Stomach smooth muscle (tissue), 2 donors: ENCODE measurements around the gene BCL2L15.

Experiments used
- H3K27ac ChIP-seq: one replicate; pipeline ENCODE4 v1.7.0; 2013; ENCODE audit warnings: mild to moderate bottlenecking, low read length, inconsistent platforms
- H3K27me3 ChIP-seq, 2 donors: one replicate each; pipeline ENCODE4 v1.7.0; 2013; ENCODE audit warnings: low read length in 2 of 2; ENCODE audit not compliant: insufficient read depth in 2 of 2, control insufficient read depth in 1 of 2
- H3K36me3 ChIP-seq, 2 donors: one replicate each; pipeline ENCODE4 v1.7.0; 2013; ENCODE audit warnings: low read length in 2 of 2; ENCODE audit not compliant: control insufficient read depth in 2 of 2, insufficient read depth in 2 of 2
- H3K4me1 ChIP-seq: one replicate; pipeline ENCODE4 v1.7.0; 2013; ENCODE audit warnings: low read length; ENCODE audit not compliant: control insufficient read depth, insufficient read depth
- H3K4me3 ChIP-seq, 2 donors: one replicate each; pipeline ENCODE4 v1.7.0; 2013; ENCODE audit warnings: low read length in 2 of 2
- H3K9ac ChIP-seq, 2 donors: one replicate each; pipeline ENCODE4 v1.7.0; 2013; ENCODE audit warnings: low read length in 2 of 2, mild to moderate bottlenecking in 1 of 2
- H3K9me3 ChIP-seq, 2 donors: one replicate each; pipeline ENCODE4 v1.7.0; 2013; ENCODE audit warnings: low read length in 2 of 2; ENCODE audit not compliant: control insufficient read depth in 2 of 2
- donor health status: healthy.
- donor health status: Pancreatic carcinoma.

BCL2L15 gene

DNA sequence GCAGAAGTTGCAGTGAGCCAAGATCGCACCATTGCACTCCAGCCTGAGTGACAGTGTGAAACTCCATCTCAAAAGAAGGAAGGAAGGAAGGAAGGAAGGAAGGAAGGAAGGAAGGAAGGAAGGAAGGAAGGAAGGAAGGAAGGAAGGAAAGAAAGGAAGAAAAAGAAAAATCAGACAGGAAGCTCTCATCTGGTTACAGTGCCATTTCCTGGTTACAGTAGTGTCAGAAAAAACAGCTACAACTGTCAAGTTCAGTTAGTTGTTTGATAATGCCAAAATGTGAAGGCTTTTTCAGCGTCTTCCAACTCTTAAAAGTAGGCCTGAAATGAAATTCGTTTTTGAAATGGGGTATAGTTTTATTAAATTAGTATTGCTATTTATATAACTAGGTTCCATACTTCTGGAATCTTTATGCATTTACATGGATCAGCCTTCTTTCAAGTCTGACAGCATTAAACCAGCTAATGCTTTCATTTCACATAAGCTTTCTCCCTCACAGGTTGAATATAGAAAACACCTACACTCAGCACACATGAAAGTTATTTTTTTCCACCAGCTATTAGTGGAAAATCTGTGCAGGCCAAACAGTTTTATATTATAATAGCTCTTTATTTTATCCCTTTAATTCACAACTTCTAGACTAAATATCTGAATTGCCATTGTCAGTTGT lies 37.1 kb downstream of the BCL2L15 start:
- no peaks in the 10 kb centered on the region for H3K4me1 ChIP-seq
- H3K9me3 ChIP-seq, result no peaks in the 10 kb centered on the region
- no peak overlapping the region for H3K4me3 ChIP-seq
- H3K27ac ChIP-seq, result no peak overlapping the region
- H3K27me3 ChIP-seq, result no peaks in the 10 kb centered on the region
- no peaks in the 10 kb centered on the region for H3K36me3 ChIP-seq
- H3K9ac ChIP-seq, result no peak overlapping the region

DNA sequence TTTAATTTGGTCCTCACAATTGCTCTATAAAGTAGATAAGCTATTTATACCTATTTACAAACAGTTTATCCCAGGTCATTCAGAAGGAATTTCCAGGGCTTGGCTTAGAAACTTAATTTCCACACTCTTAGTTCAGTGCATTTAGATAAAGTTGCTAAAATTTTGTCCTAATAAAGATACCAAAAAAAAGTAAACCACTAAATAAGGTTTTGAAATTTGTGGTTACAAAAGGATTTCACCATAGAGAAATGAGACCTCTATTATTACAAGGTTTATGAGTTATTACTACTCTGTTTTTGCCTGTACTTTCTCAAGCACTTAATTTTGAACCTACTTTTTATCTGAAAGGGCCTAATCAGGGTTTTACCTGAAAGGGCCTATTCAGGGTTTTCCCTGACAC lies 38.3 kb downstream of the BCL2L15 start:
- Histone ChIP-seq H3K27ac (no peak overlapping the region), H3K4me1 (no peaks in the 10 kb centered on the region), H3K4me3 (no peak overlapping the region), H3K36me3 (no peaks in the 10 kb centered on the region), H3K27me3 (no peaks in the 10 kb centered on the region), H3K9me3 (no peaks in the 10 kb centered on the region), H3K9ac (no peak overlapping the region)

DNA sequence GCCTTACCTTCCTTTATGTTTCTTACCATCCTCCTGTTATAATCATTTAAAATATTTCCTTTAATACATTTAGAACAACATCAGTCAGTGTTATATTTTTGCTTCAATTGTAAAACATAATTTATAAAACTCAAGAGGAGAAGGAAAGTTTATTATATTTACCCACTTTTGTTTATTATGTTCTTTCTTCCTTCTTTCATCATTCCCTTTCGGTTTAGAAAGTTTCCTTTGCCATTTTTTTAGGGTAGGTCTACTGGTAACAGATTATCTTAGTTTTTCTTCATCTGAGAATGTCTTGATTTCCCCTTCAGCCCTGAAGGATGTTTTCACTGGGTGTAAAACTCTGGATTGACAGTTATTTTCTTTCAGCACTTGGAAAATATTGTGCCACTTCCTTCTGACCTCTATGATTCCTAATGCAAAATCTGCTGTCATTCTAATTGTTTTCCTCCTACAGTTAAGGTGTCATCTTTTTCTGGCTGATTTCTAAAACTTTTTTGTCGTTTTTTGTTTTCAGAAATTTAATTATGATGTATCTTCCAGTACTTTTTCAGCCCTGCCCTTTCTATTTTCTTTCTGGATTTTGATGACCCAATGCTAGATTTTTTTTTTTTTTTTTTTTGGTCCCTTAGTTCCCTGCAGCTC lies 40.9 kb downstream of the BCL2L15 start:
- Histone ChIP-seq H3K27ac (no peak overlapping the region), H3K27me3 (no peaks in the 10 kb centered on the region), H3K9ac (no peak overlapping the region), H3K36me3 (no peaks in the 10 kb centered on the region), H3K9me3 (no peaks in the 10 kb centered on the region), H3K4me3 (no peak overlapping the region), H3K4me1 (no peaks in the 10 kb centered on the region)

DNA sequence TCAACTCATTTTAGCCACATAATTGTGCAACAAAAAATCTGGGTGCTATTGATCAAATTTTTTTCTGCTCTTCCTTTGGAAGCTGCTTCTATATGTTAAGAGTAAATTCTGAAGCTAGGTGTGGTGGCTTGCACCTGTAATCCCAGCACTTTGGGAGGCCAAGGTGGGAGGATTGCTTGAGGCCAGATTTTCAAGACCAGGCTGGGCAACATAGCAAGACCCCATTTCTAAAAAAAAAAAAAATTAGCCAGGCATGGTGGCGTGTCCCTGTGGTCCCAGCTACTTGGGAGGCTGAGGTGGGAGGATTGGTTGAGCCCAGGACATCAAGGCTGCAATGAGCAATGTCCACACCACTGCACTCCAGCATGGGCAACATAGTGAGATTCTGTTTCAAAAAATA lies 50.8 kb downstream of the BCL2L15 start:
- Histone ChIP-seq H3K9me3 (no peaks in the 10 kb centered on the region), H3K27ac (no peak overlapping the region), H3K27me3 (no peaks in the 10 kb centered on the region), H3K36me3 (no peaks in the 10 kb centered on the region), H3K9ac (no peak overlapping the region), H3K4me1 (no peaks in the 10 kb centered on the region), H3K4me3 (no peak overlapping the region)

DNA sequence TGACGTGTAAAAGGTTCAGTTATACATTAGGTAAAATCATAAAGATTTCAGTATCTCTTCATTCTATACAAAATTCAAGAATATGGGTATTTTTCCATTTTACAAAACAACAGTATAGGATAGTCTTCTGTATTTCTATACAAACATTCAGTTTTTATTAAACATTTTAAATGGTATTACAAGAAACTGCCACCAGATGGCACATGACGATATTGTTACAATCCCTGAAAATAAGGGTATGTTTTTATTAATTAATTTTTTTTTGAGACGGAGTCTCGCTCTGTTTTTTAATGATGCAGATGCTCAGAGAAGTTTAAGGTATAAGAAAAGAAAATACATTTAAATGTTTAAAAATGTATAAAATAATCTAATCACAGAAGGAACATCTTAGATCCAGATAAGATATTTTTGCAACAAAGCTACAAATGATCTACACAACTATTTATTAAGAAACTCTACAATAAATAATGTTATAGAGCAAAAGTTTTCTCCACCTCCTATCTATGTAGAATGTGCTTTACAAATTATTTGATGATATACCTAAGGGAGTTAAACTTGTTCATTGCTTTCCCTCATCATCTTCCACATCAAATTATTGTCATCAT lies 51.6 kb downstream of the BCL2L15 start:
- Histone ChIP-seq H3K27ac (no peak overlapping the region), H3K9ac (no peak overlapping the region), H3K9me3 (no peaks in the 10 kb centered on the region), H3K4me1 (no peaks in the 10 kb centered on the region), H3K4me3 (no peak overlapping the region), H3K36me3 (no peaks in the 10 kb centered on the region), H3K27me3 (no peaks in the 10 kb centered on the region)

DNA sequence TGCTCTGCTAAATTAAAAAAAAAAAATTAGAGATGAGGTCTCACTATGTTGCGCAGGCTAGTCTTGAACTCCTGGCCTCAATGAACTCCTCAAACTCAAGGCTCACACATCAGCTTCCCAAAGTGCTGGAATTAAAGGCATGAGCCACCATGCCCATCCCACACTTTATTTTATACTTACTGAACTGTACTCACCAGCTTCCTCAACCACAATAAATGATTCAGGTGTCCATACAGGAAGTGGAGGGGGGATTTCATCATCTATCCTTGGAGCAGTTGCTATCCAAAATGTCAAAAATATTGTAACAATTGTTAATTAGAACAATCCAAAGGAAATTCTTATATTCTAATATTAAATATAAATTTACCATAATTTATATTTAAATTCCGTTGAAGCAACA lies 52.7 kb downstream of the BCL2L15 start:
- Histone ChIP-seq H3K36me3 (no peaks in the 10 kb centered on the region), H3K27ac (no peak overlapping the region), H3K4me3 (no peak overlapping the region), H3K27me3 (no peaks in the 10 kb centered on the region), H3K4me1 (no peaks in the 10 kb centered on the region), H3K9ac (no peak overlapping the region), H3K9me3 (no peaks in the 10 kb centered on the region)
